H1 (cell line): ENCODE results near the gene TIGD1. TPM values are rescaled to one million over a fixed set of nuclear protein-coding genes. Genes with fewer than 3 reads are reported as not detected.

Experiments
- CTCF ChIA-PET: fragments of 300-600 bp; sonication (Branson Sonifier 250); formaldehyde crosslinking; loops from one replicate; lab custom pipeline; 2021; ENCODE audit not compliant: partially characterized antibody; lab: Charles Lee
- POLR2A ChIA-PET: fragments of 300-600 bp; sonication (Branson Sonifier 250); formaldehyde crosslinking; loops from one replicate; lab custom pipeline; 2021; ENCODE audit warnings: inconsistent platforms; ENCODE audit not compliant: partially characterized antibody; lab: Charles Lee
- DNase-seq, 2 experiments: peaks; one replicate each; pipeline versions ENCODE4 v3.0.0 to v3.0.0-alpha.2; 2010 to 2022; ENCODE audit warnings: low spot score in 2 of 2, low read depth in 1 of 2, mixed read lengths in 1 of 2
- FAIRE-seq: peaks from 2 replicates; lab custom pipeline; 2011; peaks lifted over from hg19 to GRCh38; lab: Jason Lieb, UNC
- H2AFZ ChIP-seq: 2 replicates; pipeline ENCODE4 v1.8.1; 2012; ENCODE audit warnings: low read length, inconsistent platforms
- H2AK5ac ChIP-seq: 2 replicates; pipeline ENCODE4 v1.6.1; 2013; ENCODE audit warnings: low read depth, low read length
- H2BK120ac ChIP-seq: replicated peaks from 2 replicates; pipeline ENCODE3; 2013; ENCODE audit warnings: low read depth, low read length, inconsistent platforms
- H2BK12ac ChIP-seq: 2 replicates; pipeline ENCODE4 v1.6.1; 2013; ENCODE audit warnings: low read depth, low read length
- H2BK15ac ChIP-seq: 2 replicates; pipeline ENCODE4 v1.6.1; 2013; ENCODE audit warnings: low read length
- H2BK20ac ChIP-seq: 2 replicates; pipeline ENCODE4 v1.6.1; 2013; ENCODE audit warnings: low read length
- H2BK5ac ChIP-seq: 2 replicates; pipeline ENCODE4 v1.6.1; 2013; ENCODE audit warnings: low read depth, low read length
- H3K14ac ChIP-seq: 2 replicates; pipeline ENCODE4 v1.6.1; 2013; ENCODE audit warnings: inconsistent platforms; ENCODE audit not compliant: insufficient read length
- H3K18ac ChIP-seq: 2 replicates; pipeline ENCODE4 v1.6.1; 2013; ENCODE audit warnings: low read length; ENCODE audit errors: extremely low read depth
- H3K23ac ChIP-seq: 2 replicates; pipeline ENCODE4 v1.6.1; 2013; ENCODE audit warnings: inconsistent platforms; ENCODE audit not compliant: insufficient read length
- H3K23me2 ChIP-seq: 2 replicates; pipeline ENCODE4 v1.6.1; 2013; ENCODE audit warnings: low read depth, low read length
- H3K27ac ChIP-seq: 2 replicates; pipeline ENCODE4 v1.6.1; 2011; ENCODE audit warnings: low read depth, low read length, inconsistent platforms
- H3K27me3 ChIP-seq, 4 experiments: replicated peaks in 1 of 4; 1 replicate in 1 of 4; 2 replicates in 3 of 4; pipeline versions ENCODE4 v1.6.1 to v1.8.1; 2011 to 2013; ENCODE audit warnings: low read length in 3 of 4, mild to moderate bottlenecking in 3 of 4, inconsistent platforms in 2 of 4, mixed read lengths in 2 of 4, moderate library complexity in 1 of 4; ENCODE audit not compliant: control insufficient read depth in 3 of 4, insufficient read depth in 3 of 4; ENCODE audit errors: extremely low read depth in 1 of 4
- H3K36me3 ChIP-seq, 4 experiments: 2 replicates each; pipeline versions ENCODE4 v1.6.1 to v1.8.1; 2011 to 2013; ENCODE audit warnings: mild to moderate bottlenecking in 4 of 4, low read length in 3 of 4, moderate library complexity in 2 of 4, control low read depth in 1 of 4, inconsistent platforms in 1 of 4; ENCODE audit not compliant: insufficient read depth in 4 of 4, control insufficient read depth in 2 of 4
- H3K4ac ChIP-seq: replicated peaks from 2 replicates; pipeline ENCODE3; 2013; ENCODE audit warnings: low read length, low read depth, mixed read lengths, inconsistent platforms; ENCODE audit not compliant: insufficient read length
- H3K4me1 ChIP-seq, 4 experiments: replicated peaks in 1 of 4; 1 replicate in 1 of 4; 2 replicates in 3 of 4; pipeline versions ENCODE4 v1.6.1 to v1.8.1; 2011 to 2013; ENCODE audit warnings: low read length in 3 of 4, inconsistent platforms in 2 of 4, mixed read lengths in 1 of 4; ENCODE audit not compliant: insufficient read depth in 4 of 4, control insufficient read depth in 3 of 4
- H3K4me2 ChIP-seq, 2 experiments: 2 replicates each; pipeline versions ENCODE4 v1.6.1 to v1.8.1; 2011 to 2013; ENCODE audit warnings: low read depth in 2 of 2, low read length in 2 of 2, control low read depth in 1 of 2, inconsistent platforms in 1 of 2, mild to moderate bottlenecking in 1 of 2; ENCODE audit not compliant: insufficient read depth in 1 of 2
- H3K4me3 ChIP-seq, 4 experiments: fragments of 200-600, 300-600 bp in 1 of 4; sonication (generic), shearing (Covaris generic), sonication (Bioruptor Twin) in 1 of 4; 2 replicates each; pipeline versions ENCODE4 v1.5.1 to v1.8.1; 2011 to 2016; ENCODE audit warnings: low read length in 4 of 4, low read depth in 3 of 4, control low read depth in 2 of 4, inconsistent platforms in 2 of 4, mild to moderate bottlenecking in 2 of 4, mixed read lengths in 1 of 4, moderate library complexity in 1 of 4; ENCODE audit not compliant: insufficient read depth in 2 of 4; ENCODE audit errors: extremely low read depth in 1 of 4
- H3K56ac ChIP-seq: replicated peaks from 2 replicates; pipeline ENCODE3; 2013; ENCODE audit warnings: low read depth, mild to moderate bottlenecking, mixed read lengths, low read length, inconsistent platforms; ENCODE audit not compliant: insufficient read length
- H3K79me1 ChIP-seq: 2 replicates; pipeline ENCODE4 v1.6.1; 2013; ENCODE audit warnings: low read depth, low read length, control low read depth
- H3K79me2 ChIP-seq, 2 experiments: 2 replicates each; pipeline versions ENCODE4 v1.6.1 to v1.8.1; 2012 to 2013; ENCODE audit warnings: low read length in 2 of 2, mild to moderate bottlenecking in 2 of 2, inconsistent platforms in 1 of 2; ENCODE audit not compliant: insufficient read depth in 2 of 2, control insufficient read depth in 1 of 2
- H3K9ac ChIP-seq, 4 experiments: replicated peaks in 1 of 4; 1 replicate in 1 of 4; 2 replicates in 3 of 4; pipeline versions ENCODE4 v1.6.1 to v1.8.1; 2011 to 2013; ENCODE audit warnings: low read depth in 3 of 4, low read length in 3 of 4, control low read depth in 2 of 4, mild to moderate bottlenecking in 2 of 4, moderate library complexity in 2 of 4, inconsistent platforms in 1 of 4; ENCODE audit errors: extremely low read depth in 1 of 4
- H3K9me3 ChIP-seq, 2 experiments: 2 replicates each; pipeline versions ENCODE4 v1.6.1 to v1.8.1; 2012 to 2013; ENCODE audit warnings: mild to moderate bottlenecking in 2 of 2, moderate library complexity in 2 of 2, control low read depth in 1 of 2, inconsistent platforms in 1 of 2, low read depth in 1 of 2, low read length in 1 of 2, mixed read lengths in 1 of 2; ENCODE audit not compliant: insufficient read depth in 2 of 2
- H4K20me1 ChIP-seq, 2 experiments: replicated peaks in 1 of 2; 2 replicates each; pipeline versions ENCODE3 to v1.8.1; 2011 to 2013; ENCODE audit warnings: inconsistent platforms in 2 of 2, low read length in 2 of 2, mild to moderate bottlenecking in 1 of 2; ENCODE audit not compliant: insufficient read depth in 2 of 2, control insufficient read depth in 1 of 2
- H4K5ac ChIP-seq: 2 replicates; pipeline ENCODE4 v1.6.1; 2013; ENCODE audit warnings: low read length, low read depth, mixed read lengths, inconsistent platforms; ENCODE audit not compliant: insufficient read length
- H4K8ac ChIP-seq: 2 replicates; pipeline ENCODE4 v1.8.0; 2013; ENCODE audit warnings: mild to moderate bottlenecking, moderate library complexity, low read length, inconsistent platforms; ENCODE audit not compliant: insufficient read depth; ENCODE audit errors: extremely low read depth
- H4K91ac ChIP-seq: replicated peaks from 2 replicates; pipeline ENCODE3; 2013; ENCODE audit warnings: low read length, mixed read lengths, inconsistent platforms; ENCODE audit not compliant: insufficient read length
- GABPA ChIP-seq: IDR thresholded peaks from 2 replicates; pipeline ENCODE4 v1.6.1; 2011; ENCODE audit warnings: mild to moderate bottlenecking, low read length, moderate library complexity, borderline replicate concordance; ENCODE audit not compliant: insufficient read depth
- POU5F1 ChIP-seq: IDR thresholded peaks from 2 replicates; pipeline ENCODE4 v1.6.1; 2011; ENCODE audit warnings: low read depth, mild to moderate bottlenecking, low read length, moderate library complexity
- WGBS, 2 experiments: shearing (Covaris generic) in 1 of 2; methylation state at CpG; one replicate each; pipeline versions ENCODE4 v1.1.6 to v1.1.7; 2013 to 2015; ENCODE audit warnings: low lambda C conversion rate in 2 of 2, mixed read lengths in 2 of 2, inconsistent platforms in 1 of 2, low coverage in 1 of 2, missing lambda C conversion rate in 1 of 2; ENCODE audit not compliant: insufficient replicate concordance in 2 of 2, insufficient coverage in 1 of 2, insufficient read length in 1 of 2; ENCODE audit errors: extremely low coverage in 1 of 2, missing lambda C conversion rate in 1 of 2; 5-methylcytosine and 5-hydroxymethylcytosine counted together
- polyA plus RNA-seq, 7 experiments: library from polyadenylated mRNA; depleted of rRNA in 3 of 7; stranded (reverse) in 5 of 7; unstranded in 2 of 7; fragments of >200 nt in 5 of 7; fragments of 200-250 nt in 2 of 7; gene quantifications; 1 replicate in 5 of 7; 2 replicates in 1 of 7; 4 replicates in 1 of 7; pipeline versions ENCODE4 v1.2.1 to v1.2.3, GENCODE V29; 2011 to 2013; ENCODE audit warnings: missing spikeins in 2 of 7, mixed read lengths in 2 of 7
- total RNA-seq: library from RNA; stranded (reverse); fragmentation: NEBNext Ultra II Directional; extraction: Animal tissue kit (Norgen Biotek cat#: 25700); gene quantifications from 2 replicates; pipeline ENCODE4 v1.2.1, GENCODE V29; 2021

TIGD1 gene
- total and polyA plus RNA-seq, 2 of the 8 experiments (the other 6 are each of a cell fraction or from before 2014, with no cell fraction given), result 4.7 to 8.3 TPM

- Histone ChIP-seq H2BK120ac (no peak overlapping the region), H3K23me2 (peaks cover 3% of the 10 kb centered on the region; the same call in 1 of the 2 replicates), H2BK5ac (no peak overlapping the region), H3K27me3 (peaks cover under 1 to 16% (median 7%) of the 10 kb centered on the region in 4 experiments), H4K91ac (no peak overlapping the region), H3K79me2 (no peaks in the 10 kb centered on the region), H3K9ac (no peak overlapping the region), H3K79me1 (no peaks in the 10 kb centered on the region), H2BK15ac (no peak overlapping the region), H3K14ac (no peak overlapping the region), H2AFZ (no peak overlapping the region), H3K4me1 (peaks cover 0 to 10% (median 5%) of the 10 kb centered on the region in 4 experiments; a peak in 6 of 7 replicates), H3K36me3 (no peaks in the 10 kb centered on the region), H3K23ac (no peak overlapping the region), H3K27ac (no peak overlapping the region), H3K4me2 (no peak overlapping the region), H3K4ac (no peak overlapping the region), H4K20me1 (peaks cover 0 to 2% of the 10 kb centered on the region in 2 experiments), H3K4me3 (no peak overlapping the region), H2BK20ac (no peak overlapping the region), H3K9me3 (no peaks in the 10 kb centered on the region), H2BK12ac (no peak overlapping the region), H4K5ac (no peak overlapping the region), H3K18ac (no peak overlapping the region), H2AK5ac (no peak overlapping the region; the same call in 1 of the 2 replicates), H3K56ac (no peak overlapping the region), H4K8ac (no peak overlapping the region)
- FAIRE-seq (no peak), DNase-seq (no peak)
- ChIA-PET CTCF (interaction anchor here (1.4 to 1.6 kb wide), 2 partner anchors 10 to 38 kb away, joined by 4 to 5 read pairs; no protein-coding TSS in a partner anchor), POLR2A (interaction anchor here (0.9 to 1.8 kb wide), 2 partner anchors 9 to 10 kb away, joined by 3 to 4 read pairs; partner anchors contain the start of gene PRSS56)
- 89% methylated on average over 11 of the region's 11 CpGs; no CpG with 5 or more reads in 1 of the 2 experiments for WGBS, 2 experiments
- TF ChIP-seq GABPA, result no peak
- TF ChIP-seq POU5F1, result no peak
Observed at GRCh38 chr2:232528746-232529460, 21.5 kb downstream of the TIGD1 start.
